Measurements from ENCODE around the gene SHB.

DNA sequence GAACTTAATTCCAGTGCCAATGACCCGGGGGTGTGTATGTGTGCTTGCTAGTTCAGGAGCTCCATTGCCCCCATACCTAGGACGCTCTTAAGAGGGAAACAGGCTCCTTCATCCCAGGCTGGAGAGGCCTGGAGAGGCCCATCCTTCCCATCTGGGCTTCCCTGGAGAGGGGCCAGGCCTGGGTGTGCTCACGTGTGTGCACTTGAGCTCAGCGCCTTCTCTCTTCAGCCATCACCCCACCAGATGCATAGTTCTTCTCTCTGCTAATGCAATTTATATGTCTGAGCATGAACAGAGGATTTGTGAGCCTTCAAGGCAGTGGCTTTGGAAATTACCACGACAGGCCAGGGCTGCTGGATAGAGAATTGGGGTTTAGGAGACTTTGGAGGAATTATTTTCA lies 48.6 kb upstream of the SHB start:
- TF ChIP-seq, protein P1, sequence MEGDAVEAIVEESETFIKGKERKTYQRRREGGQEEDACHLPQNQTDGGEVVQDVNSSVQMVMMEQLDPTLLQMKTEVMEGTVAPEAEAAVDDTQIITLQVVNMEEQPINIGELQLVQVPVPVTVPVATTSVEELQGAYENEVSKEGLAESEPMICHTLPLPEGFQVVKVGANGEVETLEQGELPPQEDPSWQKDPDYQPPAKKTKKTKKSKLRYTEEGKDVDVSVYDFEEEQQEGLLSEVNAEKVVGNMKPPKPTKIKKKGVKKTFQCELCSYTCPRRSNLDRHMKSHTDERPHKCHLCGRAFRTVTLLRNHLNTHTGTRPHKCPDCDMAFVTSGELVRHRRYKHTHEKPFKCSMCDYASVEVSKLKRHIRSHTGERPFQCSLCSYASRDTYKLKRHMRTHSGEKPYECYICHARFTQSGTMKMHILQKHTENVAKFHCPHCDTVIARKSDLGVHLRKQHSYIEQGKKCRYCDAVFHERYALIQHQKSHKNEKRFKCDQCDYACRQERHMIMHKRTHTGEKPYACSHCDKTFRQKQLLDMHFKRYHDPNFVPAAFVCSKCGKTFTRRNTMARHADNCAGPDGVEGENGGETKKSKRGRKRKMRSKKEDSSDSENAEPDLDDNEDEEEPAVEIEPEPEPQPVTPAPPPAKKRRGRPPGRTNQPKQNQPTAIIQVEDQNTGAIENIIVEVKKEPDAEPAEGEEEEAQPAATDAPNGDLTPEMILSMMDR (IDR thresholded peaks at IDR 0.05): no peak
- no peak for TF ChIP-seq POLR2AphosphoS5 (IDR thresholded peaks at IDR 0.05)

All from prostate gland (tissue), 2 donors.